Measurements from ENCODE around the gene MAP3K19.
"Not testable (repeated sequence)": the region's sequence is repeated elsewhere in the genome, so short reads cannot be mapped to it uniquely, and the experiment has no call there.

Gene MAP3K19

GRCh38 chr2:135047300-135047699, at the start of gene MAP3K19:
MAP3K19 (minus strand) TSS chr2:135047447; CDS start chr2:135024647, 22,800 bp downstream.
- DNase-seq (ENCODE audit: low spot score): no peak

- no peak for DNase-seq (ENCODE audit: low spot score)
Measured at GRCh38 chr2:135096665-135097446, 49.6 kb upstream of the MAP3K19 start.

- no peak for DNase-seq (ENCODE audit: low spot score)
Measured at GRCh38 chr2:135095591-135095990, 48.3 kb upstream of the MAP3K19 start.

- no peak for DNase-seq (ENCODE audit: low spot score)
Measured at GRCh38 chr2:135094508-135094907, 47.3 kb upstream of the MAP3K19 start.

GRCh38 chr2:135093670-135094330, 46.6 kb upstream of the MAP3K19 start:
- no peak for DNase-seq (ENCODE audit: low spot score)

- no peak for DNase-seq (ENCODE audit: low spot score)
Measured at GRCh38 chr2:135093193-135093592, 45.9 kb upstream of the MAP3K19 start.

GRCh38 chr2:135091681-135092080, 44.4 kb upstream of the MAP3K19 start:
- DNase-seq (ENCODE audit: low spot score): no peak

GRCh38 chr2:135089597-135089996, 42.4 kb upstream of the MAP3K19 start:
- not testable (repeated sequence) for DNase-seq (ENCODE audit: low spot score)

- DNase-seq (ENCODE audit: low spot score): no peak
Measured at GRCh38 chr2:135086222-135086621, 39.0 kb upstream of the MAP3K19 start.

- no peak for DNase-seq (ENCODE audit: low spot score)
Measured at GRCh38 chr2:135078417-135078816, 31.2 kb upstream of the MAP3K19 start.

GRCh38 chr2:135076556-135076955, 29.3 kb upstream of the MAP3K19 start:
- no peak for DNase-seq (ENCODE audit: low spot score)

GRCh38 chr2:135074216-135074615, 27.0 kb upstream of the MAP3K19 start:
- no peak for DNase-seq (ENCODE audit: low spot score)

GRCh38 chr2:135072125-135072997, 25.1 kb upstream of the MAP3K19 start:
- no peak for DNase-seq (ENCODE audit: low spot score)

- DNase-seq (ENCODE audit: low spot score): no peak
Measured at GRCh38 chr2:135066710-135067109, 19.5 kb upstream of the MAP3K19 start.

- no peak for DNase-seq (ENCODE audit: low spot score)
Measured at GRCh38 chr2:135064149-135064548, 16.9 kb upstream of the MAP3K19 start.

- no peak for DNase-seq (ENCODE audit: low spot score)
Measured at GRCh38 chr2:135063210-135063609, 16.0 kb upstream of the MAP3K19 start.

- DNase-seq (ENCODE audit: low spot score): no peak
Measured at GRCh38 chr2:135059577-135059976, 12.3 kb upstream of the MAP3K19 start.

GRCh38 chr2:135056790-135057189, 9.5 kb upstream of the MAP3K19 start:
- no peak for DNase-seq (ENCODE audit: low spot score)

GRCh38 chr2:135055182-135055786, 8.0 kb upstream of the MAP3K19 start:
- DNase-seq (ENCODE audit: low spot score): no peak

- DNase-seq (ENCODE audit: low spot score): peak; percentile 25
Measured at GRCh38 chr2:135052997-135053474, 5.8 kb upstream of the MAP3K19 start.

- DNase-seq (ENCODE audit: low spot score): peak; percentile 90
Measured at GRCh38 chr2:135052042-135052876, 5.0 kb upstream of the MAP3K19 start, which contains the start of gene RAB3GAP1. RAB3GAP1 (plus strand) TSS chr2:135052292; CDS start chr2:135052308, 16 bp downstream.

All from CD4-positive, alpha-beta T cell treated with Interleukin-2 at 100 ng/mL for 4 hours (primary cell).